Measurements from ENCODE around the gene ACAN. TPM values are rescaled to one million over a fixed set of nuclear protein-coding genes. Genes with fewer than 3 reads are reported as not detected.
A peak's percentile ranks its signal among the peaks of the same experiment; 100 is the strongest.

ACAN gene
- total RNA-seq, 1 experiment from 2014 or later = not detected

DNA sequence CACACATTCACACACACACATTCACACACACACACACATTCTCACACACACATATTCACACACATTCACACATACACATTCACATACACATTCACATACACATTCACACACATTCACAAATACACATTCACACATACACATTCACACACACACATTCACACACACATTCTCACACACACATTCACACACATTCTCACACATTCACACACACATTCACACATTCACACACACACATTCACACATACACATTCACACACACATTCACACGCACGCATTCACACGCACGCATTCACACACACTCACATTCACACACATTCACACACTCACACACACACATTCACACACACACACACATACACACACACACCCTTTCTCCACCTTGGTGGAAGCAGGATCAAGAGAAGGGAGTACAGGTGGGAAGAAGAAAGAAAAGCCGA, 97.8 kb downstream of the ACAN start:
- DNase-seq (ENCODE audit: low spot score) = no peak

- DNase-seq (ENCODE audit: low spot score) = no peak
Measured at GRCh38 chr15:88901508-88902220, 98.4 kb downstream of the ACAN start.

DNA sequence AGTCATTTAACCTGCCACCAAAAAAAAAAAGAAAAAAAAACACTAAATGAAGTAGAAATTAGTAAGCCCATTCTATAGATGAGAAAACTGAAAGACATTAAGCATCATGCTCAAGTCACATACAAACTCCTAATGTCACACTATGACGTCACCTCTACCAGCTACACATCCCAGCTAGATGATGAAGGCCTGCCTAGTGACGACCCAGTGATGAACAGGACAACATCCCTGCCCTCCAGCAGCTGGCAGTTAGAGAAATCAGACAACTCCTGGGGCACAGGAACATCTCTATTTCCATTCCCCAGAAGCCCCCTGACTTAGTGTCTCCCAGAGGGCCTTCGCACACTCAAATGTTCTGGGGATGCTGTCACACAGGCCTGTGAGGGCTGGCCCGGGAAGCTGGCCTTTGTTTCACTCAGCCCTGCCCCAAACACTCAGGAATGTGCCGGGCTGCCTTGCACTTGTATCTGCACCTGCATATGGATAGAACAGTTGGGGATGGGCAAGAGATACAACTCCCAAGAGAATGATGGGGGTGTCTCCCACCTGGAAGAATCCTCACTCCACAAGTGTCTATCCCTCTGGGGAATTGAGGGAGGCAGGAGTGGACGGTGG, 99.1 kb downstream of the ACAN start:
- no peak for DNase-seq (ENCODE audit: low spot score)

GRCh38 chr15:88902846-88903245, 99.6 kb downstream of the ACAN start:
- DNase-seq (ENCODE audit: low spot score) = no peak

DNA sequence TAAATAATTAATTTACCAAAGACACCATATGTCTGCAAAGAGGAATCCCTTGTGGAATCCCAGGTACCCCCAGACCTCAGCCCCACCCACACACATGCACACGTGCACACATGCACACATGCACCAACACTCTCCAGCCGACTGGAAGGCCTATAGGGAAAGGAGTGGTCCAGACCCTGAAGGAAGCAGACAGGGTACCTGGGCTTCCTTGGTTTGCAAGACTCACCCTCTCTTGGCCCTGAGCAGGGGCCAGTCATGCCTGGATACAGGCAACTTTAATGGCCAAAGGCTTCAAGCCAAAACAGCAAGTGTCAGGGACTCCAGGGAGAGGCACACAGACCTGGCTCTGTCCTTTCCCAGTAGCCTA, 101.0 kb downstream of the ACAN start:
- no peak for DNase-seq (ENCODE audit: low spot score)

- DNase-seq (ENCODE audit: low spot score) = peak; percentile 95
Measured at GRCh38 chr15:88904624-88905327, 101.5 kb downstream of the ACAN start.

DNA sequence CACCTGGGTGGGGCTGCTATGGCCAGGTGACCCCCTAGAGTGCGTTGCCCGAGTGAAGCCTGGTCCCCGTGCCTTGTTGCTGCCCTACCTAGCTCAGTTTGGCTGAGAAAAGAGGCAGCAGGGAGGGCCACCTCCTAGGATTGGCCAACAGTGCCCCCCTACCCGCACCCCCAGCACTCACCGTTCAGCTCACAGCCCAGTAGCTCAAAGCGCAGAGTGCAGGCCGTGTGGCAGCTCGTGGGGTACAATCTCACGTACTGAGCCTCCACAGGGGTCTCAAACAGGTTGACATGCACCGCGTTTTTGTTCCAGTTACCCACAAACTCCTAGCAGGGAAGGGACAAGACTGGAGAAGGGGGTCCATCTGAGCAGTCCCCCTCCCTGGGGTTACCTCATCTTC, 102.3 kb downstream of the ACAN start:
- DNase-seq (ENCODE audit: low spot score) = no peak

DNA sequence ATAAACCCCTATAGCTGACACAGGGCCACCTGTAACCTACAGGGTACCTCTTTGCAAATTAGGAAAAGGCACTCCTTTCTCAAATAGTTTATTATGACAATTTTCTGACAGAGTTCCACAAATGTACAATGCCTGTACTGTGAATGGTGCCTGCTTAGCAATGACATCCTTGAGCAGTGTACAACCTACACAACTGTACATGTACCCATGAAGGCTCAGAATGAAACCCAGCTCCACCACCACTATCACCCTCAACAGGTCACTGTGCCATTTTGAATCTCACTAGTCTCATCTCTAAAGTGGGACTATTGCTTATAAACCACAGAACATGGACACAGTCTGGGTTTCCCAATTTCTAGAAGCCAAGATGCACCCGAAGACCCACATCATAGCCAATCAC, 102.9 kb downstream of the ACAN start:
- no peak for DNase-seq (ENCODE audit: low spot score)

DNA sequence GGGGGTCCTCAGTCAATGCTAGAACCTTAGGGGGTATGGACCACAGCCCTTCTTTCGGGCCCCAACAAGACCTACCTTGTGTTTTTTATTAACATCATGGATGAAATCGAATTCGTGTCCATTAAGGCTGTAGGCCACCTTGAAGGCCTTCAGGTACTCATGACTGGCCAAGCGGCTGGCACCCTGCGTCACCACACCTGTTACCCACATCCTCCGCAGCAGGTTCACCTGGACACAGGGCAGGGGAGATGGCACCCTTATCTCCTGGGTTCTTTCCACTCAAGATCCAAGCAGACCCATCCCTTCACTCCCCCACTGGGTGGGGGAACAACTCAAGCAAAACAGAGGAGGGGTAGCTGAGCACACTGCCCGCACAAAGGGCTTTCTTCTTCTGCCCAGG, 103.3 kb downstream of the ACAN start:
- no peak for DNase-seq (ENCODE audit: low spot score)

GRCh38 chr15:88907111-88907510, 103.9 kb downstream of the ACAN start:
- DNase-seq (ENCODE audit: low spot score) = no peak

DNA sequence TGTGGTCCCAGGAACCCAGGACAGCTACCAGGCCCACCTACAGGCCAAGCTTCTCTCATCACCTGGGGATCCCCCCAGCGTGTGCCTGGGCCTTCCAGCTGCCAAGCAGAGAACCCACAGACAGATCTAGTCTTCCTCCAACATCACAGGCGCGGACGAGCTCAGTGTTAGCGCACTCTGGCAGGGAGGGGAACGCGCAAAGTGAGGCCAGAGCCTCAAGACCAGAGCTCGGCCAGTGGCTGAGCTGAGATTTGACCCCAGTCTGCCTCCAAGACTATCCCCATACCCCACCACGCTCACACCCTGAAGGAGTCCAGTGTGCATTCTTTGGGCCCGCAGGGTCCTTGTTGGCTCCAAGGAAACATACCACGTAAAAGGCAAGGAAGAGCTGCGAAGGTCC, 104.9 kb downstream of the ACAN start:
- DNase-seq (ENCODE audit: low spot score) = no peak

GRCh38 chr15:88908697-88909621, 105.7 kb downstream of the ACAN start:
- no peak for DNase-seq (ENCODE audit: low spot score)

- DNase-seq (ENCODE audit: low spot score) = no peak
Measured at GRCh38 chr15:88909956-88910831, 107.0 kb downstream of the ACAN start.

DNA sequence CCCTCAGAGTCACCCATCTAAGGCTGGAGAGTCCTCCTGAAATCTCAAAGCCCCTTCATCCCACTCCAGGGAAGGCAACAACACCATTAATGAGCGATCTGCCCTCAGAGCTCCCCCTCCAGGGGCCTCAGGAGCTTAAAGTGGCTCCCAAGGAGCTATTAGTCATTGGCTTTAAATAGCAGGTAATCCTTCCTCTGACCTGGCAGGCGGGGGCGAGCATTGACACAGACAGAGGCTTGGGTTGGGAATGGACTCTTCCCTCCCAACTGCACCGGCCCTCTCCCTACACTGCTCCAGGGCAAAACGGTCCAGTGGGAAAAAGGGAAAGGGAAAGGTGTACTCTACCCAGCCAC, 108.5 kb downstream of the ACAN start:
- peak; percentile 31 for DNase-seq (ENCODE audit: low spot score)

GRCh38 chr15:88912500-88912921, 109.3 kb downstream of the ACAN start:
- DNase-seq (ENCODE audit: low spot score) = peak; percentile 15

GRCh38 chr15:88913017-88913849, 110.0 kb downstream of the ACAN start, which contains the start of gene MFGE8:
MFGE8 (minus strand) TSS chr15:88913379; CDS start chr15:88913319, 60 bp downstream.
- DNase-seq (ENCODE audit: low spot score) = peak; percentile 74

GRCh38 chr15:88913850-88914169, 110.6 kb downstream of the ACAN start:
- no peak for DNase-seq (ENCODE audit: low spot score)

DNA sequence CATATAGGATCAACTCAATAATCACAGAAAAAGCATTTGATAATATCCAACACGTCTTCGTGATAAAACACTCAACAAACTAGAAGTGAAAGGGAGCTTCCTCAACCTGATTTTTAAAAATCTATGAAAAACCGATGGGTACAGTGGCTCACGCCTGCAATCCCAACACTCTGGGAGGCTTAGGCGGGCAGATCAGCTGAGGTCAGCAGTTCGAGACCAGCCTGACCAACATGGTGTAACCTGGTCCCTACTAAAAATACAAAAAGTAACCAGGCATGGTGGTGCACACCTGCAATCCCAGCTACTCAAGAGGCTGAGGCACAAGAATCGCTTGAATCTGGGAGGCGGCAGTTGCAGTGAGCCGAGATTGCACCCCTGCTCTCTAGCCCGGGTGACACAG, 112.1 kb downstream of the ACAN start:
- DNase-seq (ENCODE audit: low spot score) = no peak

- DNase-seq (ENCODE audit: low spot score) = no peak
Measured at GRCh38 chr15:88917760-88918159, 114.5 kb downstream of the ACAN start.

- DNase-seq (ENCODE audit: low spot score) = peak; percentile 78
Measured at GRCh38 chr15:88918738-88919137, 115.5 kb downstream of the ACAN start.
